ENCODE measurements around the gene PCDH18.
"Not testable (repeated sequence)": the region's sequence is repeated elsewhere in the genome, so short reads cannot be mapped to it uniquely, and the experiment has no call there.

Gene PCDH18

GRCh38 chr4:137483313-137483959 is 48.9 kb downstream of the PCDH18 start:
- H3K4me3 ChIP-seq, H3K27ac ChIP-seq: not testable (repeated sequence)

- H3K27ac ChIP-seq = not testable (repeated sequence)
Measured at GRCh38 chr4:137479657-137480056, 52.6 kb downstream of the PCDH18 start.

GRCh38 chr4:137476345-137476744 is 55.9 kb downstream of the PCDH18 start:
- H3K4me3 ChIP-seq = no peak overlapping the region
- H3K27ac ChIP-seq = no peak overlapping the region

More at GRCh38 chr4:137479657-137480056, 52.6 kb downstream of the PCDH18 start:
- H3K4me3 ChIP-seq = not testable (repeated sequence)

- Histone ChIP-seq H3K4me3 (no peak overlapping the region), H3K27ac (no peak overlapping the region)
Measured at GRCh38 chr4:137474711-137475301, 57.5 kb downstream of the PCDH18 start.

- no peak overlapping the region for H3K4me3 ChIP-seq
- no peak overlapping the region for H3K27ac ChIP-seq
Measured at GRCh38 chr4:137471895-137472294, 60.4 kb downstream of the PCDH18 start.

GRCh38 chr4:137471461-137471860 is 60.8 kb downstream of the PCDH18 start:
- no peak overlapping the region for H3K4me3 ChIP-seq

GRCh38 chr4:137470806-137471205 is 61.5 kb downstream of the PCDH18 start:
- Histone ChIP-seq H3K27ac (no peak overlapping the region), H3K4me3 (no peak overlapping the region)

More at GRCh38 chr4:137471461-137471860, 60.8 kb downstream of the PCDH18 start:
- H3K27ac ChIP-seq = no peak overlapping the region

Measured in skin epidermis (tissue), 12 donors.